Endothelial cell (in vitro differentiated cells): ENCODE measurements around the gene GPR39. TPM values are rescaled to one million over a fixed set of nuclear protein-coding genes. Genes with fewer than 3 reads are reported as not detected.

Experiments used
- DNase-seq: peaks from one replicate; pipeline ENCODE4 v3.0.0; 2021; ENCODE audit warnings: low spot score
- H3K27ac Mint-ChIP-seq: one replicate; pipeline ENCODE4 v1.8.0; 2021; ENCODE audit warnings: mixed read lengths, inconsistent platforms; ENCODE audit not compliant: unreplicated experiment
- H3K27me3 Mint-ChIP-seq: one replicate; pipeline ENCODE4 v1.8.0; 2021; ENCODE audit warnings: mild to moderate bottlenecking, moderate library complexity, mixed read lengths, inconsistent platforms; ENCODE audit not compliant: unreplicated experiment
- H3K36me3 Mint-ChIP-seq: one replicate; pipeline ENCODE4 v1.8.0; 2021; ENCODE audit warnings: mild to moderate bottlenecking, low read depth, mixed read lengths, inconsistent platforms; ENCODE audit not compliant: unreplicated experiment
- H3K4me1 Mint-ChIP-seq: one replicate; pipeline ENCODE4 v1.8.0; 2021; ENCODE audit warnings: mild to moderate bottlenecking, mixed read lengths, inconsistent platforms; ENCODE audit not compliant: unreplicated experiment
- H3K4me3 Mint-ChIP-seq: one replicate; pipeline ENCODE4 v1.8.0; 2021; ENCODE audit warnings: mild to moderate bottlenecking, mixed read lengths, inconsistent platforms; ENCODE audit not compliant: unreplicated experiment
- H3K9me3 Mint-ChIP-seq: one replicate; pipeline ENCODE4 v1.8.0; 2021; ENCODE audit warnings: mixed read lengths, inconsistent platforms; ENCODE audit not compliant: unreplicated experiment
- total RNA-seq: library from RNA; stranded (reverse); fragmentation: NEBNext Ultra II Directional; extraction: Animal tissue kit (Norgen Biotek cat#: 25700); gene quantifications from one replicate; pipeline ENCODE4 v1.2.1, GENCODE V29; 2021; ENCODE audit not compliant: unreplicated experiment
- TF ChIP-seq, protein P1 (sequence below): fragments of 200-600 bp; sonication (generic); IDR thresholded peaks from one replicate; pipeline ENCODE4 v1.5.0; 2021; ENCODE audit warnings: antibody characterized with exemption; ENCODE audit not compliant: unreplicated experiment

Gene GPR39
- total RNA-seq, 1 donor from 2014 or later, result 0.62 TPM

DNA sequence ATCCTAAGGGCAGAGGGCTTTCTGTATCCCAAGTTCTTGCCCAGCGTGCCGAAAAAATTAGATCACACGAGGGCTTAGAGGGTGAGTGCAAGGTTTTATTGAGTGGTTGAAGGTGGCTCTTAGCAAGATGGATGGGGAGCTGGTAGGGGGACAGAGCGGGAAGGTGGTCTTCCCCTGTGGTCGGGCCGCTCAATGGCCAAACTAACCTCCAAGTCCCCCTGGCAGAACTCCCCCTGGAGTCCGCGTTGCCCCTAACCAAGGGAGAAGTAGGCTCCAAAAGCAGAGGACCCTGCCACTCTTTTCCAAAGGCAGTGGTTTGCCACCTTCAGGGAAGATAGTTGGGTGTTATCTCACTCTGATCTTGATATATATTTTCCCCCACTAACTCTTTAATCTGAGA lies 190.0 kb downstream of the GPR39 start:
- Mint-ChIP-seq H3K9me3 (no peaks in the 10 kb centered on the region), H3K36me3 (no peaks in the 10 kb centered on the region), H3K4me1 (no peaks in the 10 kb centered on the region), H3K27me3 (peaks cover 2% of the 10 kb centered on the region), H3K4me3 (no peak overlapping the region), H3K27ac (no peak overlapping the region)
- no peak for DNase-seq
- TF ChIP-seq, protein P1, sequence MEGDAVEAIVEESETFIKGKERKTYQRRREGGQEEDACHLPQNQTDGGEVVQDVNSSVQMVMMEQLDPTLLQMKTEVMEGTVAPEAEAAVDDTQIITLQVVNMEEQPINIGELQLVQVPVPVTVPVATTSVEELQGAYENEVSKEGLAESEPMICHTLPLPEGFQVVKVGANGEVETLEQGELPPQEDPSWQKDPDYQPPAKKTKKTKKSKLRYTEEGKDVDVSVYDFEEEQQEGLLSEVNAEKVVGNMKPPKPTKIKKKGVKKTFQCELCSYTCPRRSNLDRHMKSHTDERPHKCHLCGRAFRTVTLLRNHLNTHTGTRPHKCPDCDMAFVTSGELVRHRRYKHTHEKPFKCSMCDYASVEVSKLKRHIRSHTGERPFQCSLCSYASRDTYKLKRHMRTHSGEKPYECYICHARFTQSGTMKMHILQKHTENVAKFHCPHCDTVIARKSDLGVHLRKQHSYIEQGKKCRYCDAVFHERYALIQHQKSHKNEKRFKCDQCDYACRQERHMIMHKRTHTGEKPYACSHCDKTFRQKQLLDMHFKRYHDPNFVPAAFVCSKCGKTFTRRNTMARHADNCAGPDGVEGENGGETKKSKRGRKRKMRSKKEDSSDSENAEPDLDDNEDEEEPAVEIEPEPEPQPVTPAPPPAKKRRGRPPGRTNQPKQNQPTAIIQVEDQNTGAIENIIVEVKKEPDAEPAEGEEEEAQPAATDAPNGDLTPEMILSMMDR, result no peak

DNA sequence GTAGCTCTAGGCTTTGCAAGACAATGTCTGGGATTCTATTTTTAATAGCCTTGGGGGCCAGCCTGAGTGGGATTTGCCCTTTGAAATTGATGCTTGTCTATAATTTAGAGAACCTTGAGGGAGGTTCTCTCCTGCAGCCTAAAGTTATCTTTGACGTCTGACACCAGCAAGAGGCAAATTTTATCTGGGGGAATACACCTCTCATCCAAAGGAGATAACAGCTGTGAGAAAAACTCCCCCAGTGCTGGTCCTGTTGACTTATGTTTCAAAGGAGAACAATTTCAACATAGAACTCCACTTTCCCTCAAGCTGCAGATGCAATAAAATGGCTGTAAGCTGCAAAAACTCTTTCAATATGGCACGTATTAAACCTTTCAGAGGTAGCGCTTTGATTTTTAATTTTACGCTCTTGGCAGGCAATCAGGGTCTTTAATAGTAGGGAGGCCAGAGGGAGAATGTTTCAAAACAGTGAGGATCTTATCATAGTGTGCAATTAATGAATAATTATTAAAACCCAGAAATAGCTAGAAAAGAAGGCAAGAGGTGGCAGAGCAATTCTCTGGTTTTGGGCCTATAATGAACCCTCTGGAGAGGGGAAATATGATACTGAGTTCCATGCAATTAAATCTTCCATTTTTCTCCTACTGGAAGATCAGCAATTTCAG lies 191.0 kb downstream of the GPR39 start:
- H3K27me3 Mint-ChIP-seq, result peaks cover 2% of the 10 kb centered on the region
- no peak overlapping the region for H3K27ac Mint-ChIP-seq
- no peaks in the 10 kb centered on the region for H3K36me3 Mint-ChIP-seq
- H3K4me1 Mint-ChIP-seq, result no peaks in the 10 kb centered on the region
- H3K4me3 Mint-ChIP-seq, result no peak overlapping the region
- no peaks in the 10 kb centered on the region for H3K9me3 Mint-ChIP-seq
- DNase-seq, result no peak
- TF ChIP-seq, protein P1, result no peak

DNA sequence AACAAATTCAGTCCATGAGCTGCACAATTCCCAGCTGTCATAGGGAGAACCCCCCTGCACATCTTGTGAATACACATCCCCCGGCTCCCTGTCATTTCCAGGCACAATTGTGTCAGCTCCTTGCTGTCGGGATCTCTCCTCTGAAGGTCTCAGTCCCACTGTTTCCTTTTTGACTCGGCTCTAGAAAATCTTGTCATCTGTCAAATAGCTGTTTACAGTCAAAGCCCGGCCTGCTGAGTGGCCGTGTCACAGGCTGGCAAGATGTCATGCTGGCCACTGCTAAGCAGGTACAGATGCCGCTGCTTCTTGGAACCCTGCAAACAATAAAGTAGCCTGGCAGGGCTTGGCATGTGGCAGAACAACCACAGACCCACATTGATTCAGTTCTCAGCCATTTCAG lies 191.7 kb downstream of the GPR39 start:
- Mint-ChIP-seq H3K36me3 (no peaks in the 10 kb centered on the region), H3K27me3 (peaks cover 2% of the 10 kb centered on the region), H3K27ac (no peak overlapping the region), H3K4me3 (no peak overlapping the region), H3K9me3 (no peaks in the 10 kb centered on the region), H3K4me1 (no peaks in the 10 kb centered on the region)
- TF ChIP-seq, protein P1, result no peak
- no peak for DNase-seq

DNA sequence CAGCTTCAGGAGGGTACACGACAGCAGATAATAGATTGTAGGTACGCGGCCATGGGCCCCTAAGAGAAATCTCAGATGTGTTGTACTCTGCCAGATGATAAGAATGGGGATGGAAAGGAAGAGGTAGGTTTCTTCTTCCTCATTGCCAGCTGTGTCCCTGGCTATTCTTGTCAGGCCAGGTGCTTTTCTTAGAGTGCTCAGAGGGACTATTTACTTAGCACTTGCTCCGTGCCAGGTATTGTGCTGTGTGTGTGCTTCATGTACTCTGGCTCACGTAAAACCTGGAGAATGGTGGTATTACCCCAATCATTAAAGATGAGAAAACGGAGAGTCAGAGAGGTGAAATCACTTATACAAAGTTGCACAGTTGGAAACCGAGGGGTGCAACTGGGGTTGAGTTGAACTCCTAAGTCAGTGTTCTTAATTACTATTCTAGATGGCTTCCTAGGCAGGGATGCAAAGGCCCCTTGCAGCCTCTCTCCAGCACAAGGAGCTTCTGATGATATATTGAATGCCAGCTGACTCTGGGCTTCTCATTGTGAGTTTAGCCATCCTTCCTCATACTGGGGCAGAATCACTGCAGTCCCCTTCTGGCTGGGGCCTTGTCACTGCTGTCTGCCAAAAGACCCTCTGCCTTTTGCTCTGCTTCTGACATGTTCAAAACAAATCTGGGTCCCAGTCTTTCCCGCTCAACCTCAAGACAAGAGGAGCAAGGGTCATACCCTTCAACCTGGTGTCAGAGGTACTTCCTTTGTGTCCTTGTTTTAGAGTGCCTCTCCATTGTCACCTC lies 192.7 kb downstream of the GPR39 start:
- Mint-ChIP-seq H3K36me3 (no peaks in the 10 kb centered on the region), H3K4me1 (no peaks in the 10 kb centered on the region), H3K4me3 (no peak overlapping the region), H3K27me3 (peaks cover 2% of the 10 kb centered on the region), H3K27ac (no peak overlapping the region), H3K9me3 (no peaks in the 10 kb centered on the region)
- TF ChIP-seq, protein P1, result no peak
- DNase-seq, result no peak

DNA sequence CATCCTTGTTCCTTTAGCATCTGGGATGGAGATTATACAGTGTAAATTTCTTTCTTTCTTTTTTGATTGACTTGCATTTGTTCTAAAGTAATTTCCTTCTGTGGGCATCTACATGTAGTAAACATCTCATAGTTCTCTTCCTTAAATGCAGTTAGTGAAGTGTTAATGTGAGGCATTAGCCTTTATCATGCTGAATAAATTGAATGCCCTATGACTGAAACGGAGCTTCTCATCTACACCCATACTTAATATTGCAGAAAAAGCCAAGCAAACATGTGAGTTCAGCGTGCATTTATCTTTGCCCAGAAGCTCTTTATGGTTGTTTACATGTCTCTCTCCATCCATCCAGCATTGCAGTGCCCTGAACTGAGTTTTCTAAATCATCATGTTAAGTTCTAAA lies 195.1 kb downstream of the GPR39 start:
- H3K36me3 Mint-ChIP-seq, result no peaks in the 10 kb centered on the region
- H3K9me3 Mint-ChIP-seq, result no peaks in the 10 kb centered on the region
- H3K4me3 Mint-ChIP-seq, result no peak overlapping the region
- no peak for DNase-seq
- H3K4me1 Mint-ChIP-seq, result no peaks in the 10 kb centered on the region
- H3K27me3 Mint-ChIP-seq, result no peaks in the 10 kb centered on the region
- H3K27ac Mint-ChIP-seq, result no peak overlapping the region
- TF ChIP-seq, protein P1, result no peak
